Suprapubic skin (tissue), 4 donors: ENCODE measurements around the gene MFF.

Experiments
- CTCF ChIP-seq, 2 donors: fragments of 200-600 bp in 1 of 2; fragments of 450-650 bp in 1 of 2; sonication (generic) in 1 of 2; IDR thresholded peaks; one replicate each; pipeline ENCODE4 v1.5.1; 2016 to 2019; ENCODE audit warnings: antibody characterized with exemption in 2 of 2, mild to moderate bottlenecking in 1 of 2, moderate library complexity in 1 of 2
- EP300 ChIP-seq: sonication (generic); formaldehyde crosslinking; IDR thresholded peaks from one replicate; pipeline ENCODE4 v1.6.1; 2017; ENCODE audit warnings: antibody characterized with exemption
- POLR2A ChIP-seq, 2 donors: fragments of 450-650 bp; IDR thresholded peaks; one replicate each; pipeline ENCODE4 v1.6.1; 2017; ENCODE audit warnings: antibody characterized with exemption in 2 of 2, mild to moderate bottlenecking in 2 of 2, moderate library complexity in 2 of 2
- POLR2AphosphoS5 ChIP-seq, 3 donors: sonication (generic); formaldehyde crosslinking; IDR thresholded peaks; one replicate each; pipeline ENCODE4 v1.6.1; 2017; ENCODE audit warnings: antibody characterized with exemption in 3 of 3

GRCh38 chr2:227377467-227378351 lies 52.7 kb downstream of the MFF start:
- no peak for TF ChIP-seq CTCF (IDR thresholded peaks at IDR 0.05)
- TF ChIP-seq POLR2AphosphoS5 (IDR thresholded peaks at IDR 0.05): no peak
- no peak for TF ChIP-seq EP300
- TF ChIP-seq POLR2A (IDR thresholded peaks at IDR 0.05): no peak
